K562 (cell line): Measurements from ENCODE around the gene MSRB3. TPM values are rescaled to one million over a fixed set of nuclear protein-coding genes. Genes with fewer than 3 reads are reported as not detected.

Source experiments
- ATAC-seq: fragments of 200-7000 bp; cut with Tn5 transposase; 3 replicates; pipeline ENCODE4 v1.9.1; 2020; ENCODE audit warnings: moderate library complexity
- BruUV-seq: library from RNA; stranded (reverse); fragments of 400-500 nt; replicated peaks from 2 replicates; lab custom pipeline; 2021; lab: Mats Ljungman, UMichigan
- CTCF ChIA-PET: fragments of 300-600 bp; formaldehyde crosslinking; extraction: SDS; loops from one replicate; lab custom pipeline; 2021; ENCODE audit warnings: low intra/inter-chr PET ratio; lab: Yijun Ruan, JAX
- POLR2A ChIA-PET: fragments of 300-600, 350-650 bp; sonication (Branson Sonifier 250); formaldehyde crosslinking; extraction: SDS; loops from one replicate; lab custom pipeline; 2021; ENCODE audit warnings: antibody characterized with exemption, inconsistent platforms; lab: Yijun Ruan, JAX
- DNase-seq, 4 experiments: peaks; one replicate each; pipeline versions ENCODE4 v3.0.0 to v3.0.0-alpha.2; 2011 to 2018; ENCODE audit warnings: low spot score in 3 of 4, mixed read lengths in 3 of 4; ENCODE audit errors: extremely low read depth in 1 of 4
- FAIRE-seq: peaks from 2 replicates; lab custom pipeline; 2011; peaks lifted over from hg19 to GRCh38; lab: Jason Lieb, UNC
- H2AFZ ChIP-seq: 2 replicates; pipeline ENCODE4 v1.6.0; 2011; ENCODE audit warnings: low read depth, low read length, control low read depth, inconsistent platforms
- H3K27ac ChIP-seq: fragments of 200-600 bp; 3 replicates; pipeline ENCODE4 v1.8.0; 2011; ENCODE audit warnings: low read depth, mild to moderate bottlenecking, control low read depth, inconsistent platforms, low read length, moderate library complexity, mixed read lengths; ENCODE audit errors: extremely low read depth
- H3K27me3 ChIP-seq, 2 experiments: fragments of 300-600 bp in 1 of 2; 2 replicates in 1 of 2; 3 replicates in 1 of 2; pipeline versions ENCODE4 v1.6.0 to v1.8.0; 2011; ENCODE audit warnings: inconsistent platforms in 2 of 2, low read length in 2 of 2, mild to moderate bottlenecking in 1 of 2, mixed read lengths in 1 of 2, moderate library complexity in 1 of 2; ENCODE audit not compliant: control insufficient read depth in 2 of 2, insufficient read depth in 2 of 2
- H3K36me3 ChIP-seq: fragments of 300-600 bp; 3 replicates; pipeline ENCODE4 v1.8.0; 2011; ENCODE audit warnings: mild to moderate bottlenecking, low read length, inconsistent platforms; ENCODE audit not compliant: control insufficient read depth, insufficient read depth
- H3K4me1 ChIP-seq, 2 experiments: fragments of 200-600 bp in 1 of 2; replicated peaks in 1 of 2; 2 replicates in 1 of 2; 3 replicates in 1 of 2; pipeline versions ENCODE4 v1.5.1 to v1.8.0; 2011; ENCODE audit warnings: inconsistent platforms in 2 of 2, low read length in 2 of 2, mild to moderate bottlenecking in 1 of 2, mixed read lengths in 1 of 2, moderate library complexity in 1 of 2; ENCODE audit not compliant: control insufficient read depth in 2 of 2, insufficient read depth in 2 of 2
- H3K4me2 ChIP-seq: 2 replicates; pipeline ENCODE4 v1.6.1; 2011; ENCODE audit warnings: low read length, control low read depth, inconsistent platforms, mixed read lengths; ENCODE audit not compliant: insufficient read depth
- H3K4me3 ChIP-seq: fragments of 200-600 bp; sonication (generic), shearing (Covaris generic); 2 replicates; pipeline ENCODE4 v1.5.1; 2016; ENCODE audit warnings: control low read depth, inconsistent platforms
- H3K79me2 ChIP-seq: fragments of 200-600 bp; 3 replicates; pipeline ENCODE4 v1.8.0; 2011; ENCODE audit warnings: low read length, inconsistent platforms; ENCODE audit not compliant: control insufficient read depth, insufficient read depth
- H3K9ac ChIP-seq, 2 experiments: 2 replicates each; pipeline versions ENCODE4 v1.6.0 to v1.6.1; 2011; ENCODE audit warnings: low read depth in 2 of 2, low read length in 2 of 2, control low read depth in 1 of 2, inconsistent platforms in 1 of 2, mild to moderate bottlenecking in 1 of 2, mixed read lengths in 1 of 2; ENCODE audit not compliant: insufficient read depth in 1 of 2
- H3K9me1 ChIP-seq: one replicate; pipeline ENCODE4 v1.6.0; 2011; ENCODE audit warnings: inconsistent platforms, mild to moderate bottlenecking, low read length, moderate library complexity; ENCODE audit not compliant: control insufficient read depth, insufficient read depth
- H3K9me3 ChIP-seq: replicated peaks from 2 replicates; pipeline ENCODE4 v1.5.1; 2011; ENCODE audit warnings: low read depth, low read length, inconsistent platforms; ENCODE audit not compliant: control insufficient read depth, insufficient read depth
- H4K20me1 ChIP-seq: replicated peaks from 2 replicates; pipeline ENCODE4 v1.6.1; 2011; ENCODE audit warnings: low read length, inconsistent platforms, mixed read lengths; ENCODE audit not compliant: control insufficient read depth, insufficient read depth
- CCNT2 ChIP-seq: IDR thresholded peaks from 2 replicates; pipeline ENCODE4 v1.6.1; 2011; ENCODE audit warnings: borderline replicate concordance, low read depth, mild to moderate bottlenecking, moderate library complexity, mixed read lengths, low read length; ENCODE audit not compliant: insufficient read length; ENCODE audit errors: extremely low read depth
- HMGN3 ChIP-seq: IDR thresholded peaks from 2 replicates; pipeline ENCODE4 v1.6.1; 2011; ENCODE audit warnings: borderline replicate concordance, low read depth, mild to moderate bottlenecking, mixed read lengths, low read length; ENCODE audit not compliant: insufficient read length; ENCODE audit errors: extremely low read depth
- LARP7 ChIP-seq: fragments of 450-650 bp; IDR thresholded peaks from 2 replicates; pipeline ENCODE4 v1.6.1; 2016
- MEF2A ChIP-seq: IDR thresholded peaks from 2 replicates; pipeline ENCODE4 v1.6.1; 2011; ENCODE audit warnings: low read depth, mild to moderate bottlenecking, low read length, moderate library complexity; ENCODE audit not compliant: control insufficient read depth
- MLX ChIP-seq, 2 experiments: fragments of 450-650 bp in 1 of 2; sonication (generic) in 1 of 2; formaldehyde crosslinking; conservative IDR thresholded peaks; 2 replicates each; pipeline versions ENCODE4 v1.4.0 to v1.8.1; 2020 to 2022; ENCODE audit warnings: mild to moderate bottlenecking in 1 of 2, missing genetic modification reagents in 1 of 2
- NR0B1 ChIP-seq: fragments of 450-650 bp; IDR thresholded peaks from one replicate; pipeline ENCODE4 v1.6.1; 2018; ENCODE audit warnings: mild to moderate bottlenecking, moderate library complexity; ENCODE audit not compliant: partially characterized antibody
- THRA ChIP-seq: fragments of 450-650 bp; IDR thresholded peaks from 2 replicates; pipeline ENCODE4 v1.6.1; 2017; ENCODE audit warnings: mild to moderate bottlenecking, moderate library complexity
- ZNF121 ChIP-seq: sonication (generic); formaldehyde crosslinking; conservative IDR thresholded peaks from 2 replicates; pipeline ENCODE4 v1.8.0; 2022; ENCODE audit warnings: missing genetic modification reagents
- ZNF224 ChIP-seq: sonication (generic); formaldehyde crosslinking; IDR thresholded peaks from 2 replicates; pipeline ENCODE4 v1.8.0; 2022; ENCODE audit warnings: mild to moderate bottlenecking, missing genetic modification reagents
- WGBS: fragments of 100-300 bp; shearing (Covaris generic); methylation state at CpG from one replicate; pipeline ENCODE4 v1.1.6; 2016; ENCODE audit warnings: low coverage, mixed read lengths; ENCODE audit not compliant: insufficient coverage; ENCODE audit errors: missing lambda C conversion rate; 5-methylcytosine and 5-hydroxymethylcytosine counted together
- in situ Hi-C: fragments of 300-500 bp; cut with MboI; formaldehyde crosslinking; loops from 4 replicates; pipeline ENCODE4 v1.15.0; 2018; ENCODE audit warnings: inconsistent platforms, mixed read lengths
- intact Hi-C: fragments of 100-400 bp; cut with micrococcal nuclease; formaldehyde crosslinking; loops from 2 replicates; pipeline ENCODE4 v1.14.2; 2022
- polyA plus RNA-seq, 8 experiments: library from polyadenylated mRNA; depleted of rRNA in 4 of 8; stranded (reverse) in 5 of 8; unstranded in 3 of 8; fragments of >200 nt; fragmentation: Nextera tagmentation in 2 of 8; fragmentation: Illumina TruSeq in 1 of 8; extraction: Ambion mirVana in 2 of 8; extraction: Trizol in 1 of 8; gene quantifications; 2 replicates each; pipeline versions ENCODE4 v1.2.1 to v1.2.3, GENCODE V29; 2011 to 2014; ENCODE audit warnings: inconsistent platforms in 1 of 8, missing spikeins in 1 of 8
- total RNA-seq, 7 experiments: library from RNA; depleted of rRNA in 6 of 7; stranded (reverse); fragments of >200 nt in 6 of 7; fragmentation: Illumina TruSeq in 2 of 7; extraction: Trizol in 2 of 7; gene quantifications; 2 replicates each; pipeline versions ENCODE4 v1.2.1 to v1.2.3, GENCODE V29; 2011 to 2021; ENCODE audit warnings: low replicate concordance in 1 of 7

The MSRB3 gene
- total and polyA plus RNA-seq, 9 of the 15 experiments (the other 6 are each of a cell fraction or from before 2014, with no cell fraction given), result 0.04 TPM; not detected in 8

- Histone ChIP-seq H3K27me3 (no peaks in the 10 kb centered on the region), H3K9me3 (no peaks in the 10 kb centered on the region), H3K4me1 (no peaks in the 10 kb centered on the region), H3K27ac (no peak overlapping the region), H3K4me2 (no peak overlapping the region), H2AFZ (no peak overlapping the region), H4K20me1 (no peaks in the 10 kb centered on the region), H3K79me2 (no peaks in the 10 kb centered on the region), H3K9me1 (no peaks in the 10 kb centered on the region), H3K9ac (no peak overlapping the region)
- no peak for ATAC-seq
- CTCF ChIA-PET, result no interaction called here
- 0% methylated on average over 1 of the region's 1 CpG for WGBS
- TF ChIP-seq NR0B1 (no peak), ZNF121 (CRISPR knock-in tag) (no peak), ZNF224 (no peak), CCNT2 (no peak), MLX (CRISPR knock-in tag; conservative IDR thresholded peaks at IDR 0.05) (no peak), THRA (no peak), HMGN3 (no peak), LARP7 (no peak), MEF2A (no peak)
- TF ChIP-seq, all 486 proteins: peak for 0
- intact Hi-C loops (no loop called here), in situ Hi-C loops (no loop called here)
- no peak overlapping the region for H3K4me3 ChIP-seq
- POLR2A ChIA-PET, result no interaction called here
- no peaks in the 10 kb centered on the region for H3K36me3 ChIP-seq
- DNase-seq, result no peak
- FAIRE-seq, result no peak
- no TSS peak for BruUV-seq
Observed at GRCh38 chr12:65449400-65449799, 170.9 kb downstream of the MSRB3 start.
